ENCODE results near the gene HK3. TPM values are rescaled to one million over a fixed set of nuclear protein-coding genes. Genes with fewer than 3 reads are reported as not detected.

HK3 gene
- 1 to 10 TPM in 1 of 5 donors, under 1 TPM in 4; 0.64 to 1.0 (median 0.74) TPM for polyA plus RNA-seq (ENCODE audit: insufficient read depth in 1 of 5, insufficient read length in 5 of 5, low replicate concordance in 1 of 5)
- long read RNA-seq, donor 1: 0 reads
- long read RNA-seq, donor 2: 0 reads
- long read RNA-seq, donor 3: 0 reads
- long read RNA-seq, donor 4: 0 reads
- long read RNA-seq, donor 5: 0 reads
- long read RNA-seq, donor 6: 0 reads
- long read RNA-seq, donor 7: 0 reads
- long read RNA-seq, donor 8: 0 reads

DNA sequence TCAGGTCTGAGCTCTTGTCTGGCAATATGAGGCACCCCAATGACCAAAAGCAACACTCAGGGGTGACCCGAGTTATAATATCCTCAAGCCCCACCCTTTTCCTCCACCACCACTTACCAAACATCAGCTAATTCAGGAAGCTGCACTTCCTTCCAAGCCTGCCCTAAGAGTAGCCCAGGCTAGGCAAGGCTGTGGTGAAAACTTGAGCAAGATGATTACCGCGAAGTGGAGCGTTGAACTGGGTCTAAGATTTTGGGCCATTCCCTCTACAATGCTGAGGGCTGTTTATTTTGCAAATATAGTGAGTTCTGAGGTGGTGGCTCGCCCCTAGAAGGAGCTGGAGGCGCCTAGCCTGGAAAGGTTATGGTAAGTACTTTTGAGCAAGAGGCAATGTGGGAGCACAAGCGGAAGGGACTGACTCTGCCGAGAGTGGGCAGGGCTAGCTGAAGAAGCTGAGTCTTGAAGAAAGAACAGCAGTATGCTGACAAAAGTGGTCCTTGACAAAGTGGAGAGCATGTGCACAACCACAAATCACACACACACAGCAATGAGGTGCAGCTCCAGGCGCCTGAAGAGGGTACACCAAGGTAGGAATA lies at the start of gene HK3:
Gene HK3 (minus strand): TSS at position 51 of the 596 bp plus-strand sequence. CDS start 3,187 bp downstream, outside the sequence.
- DNase-seq: no peak

DNA sequence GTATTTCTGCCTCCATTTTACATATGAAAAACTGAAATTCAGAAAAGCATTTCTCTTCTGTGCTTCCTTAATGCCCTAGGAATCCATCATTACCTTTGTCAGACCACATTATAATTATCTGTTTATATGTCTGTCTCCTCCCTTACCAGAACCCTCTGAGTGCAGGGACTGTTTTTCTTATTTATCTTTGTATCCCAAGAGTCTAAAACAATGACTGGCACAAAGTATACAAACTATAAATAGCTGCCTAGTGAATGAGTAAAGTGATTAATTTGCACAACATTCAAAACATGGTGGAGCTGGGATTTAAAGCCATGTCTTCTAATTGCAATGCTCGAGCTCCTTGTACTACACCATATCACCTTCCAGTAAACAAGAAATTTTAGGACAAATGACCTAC lies 49.3 kb upstream of the HK3 start:
- DNase-seq: no peak

GRCh38 chr5:176947847-176948246 lies 48.7 kb upstream of the HK3 start:
- no peak for DNase-seq

DNA sequence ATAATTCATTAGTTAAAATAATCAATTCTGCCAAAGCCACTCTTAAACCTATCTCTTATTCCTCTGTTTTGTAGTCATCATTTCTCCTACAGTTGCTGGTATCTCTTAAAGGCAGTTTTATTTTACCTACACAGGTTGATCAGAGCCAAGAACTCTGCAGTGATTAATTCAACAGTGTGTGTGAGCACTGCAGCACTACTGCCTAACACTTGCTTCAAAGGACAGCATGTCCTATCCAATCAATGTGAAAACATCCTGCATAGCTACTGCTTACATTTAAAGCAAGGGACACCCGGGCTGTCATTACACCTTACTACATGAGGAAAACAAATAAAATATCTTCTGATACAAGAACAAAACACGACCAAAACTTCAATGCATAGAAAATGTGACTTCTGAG lies 45.1 kb upstream of the HK3 start:
- no peak for DNase-seq

GRCh38 chr5:176943816-176944215 lies 44.7 kb upstream of the HK3 start:
- DNase-seq: no peak

- no peak for DNase-seq
These were observed 42.8 kb upstream of the HK3 start for GRCh38 chr5:176941951-176942350.

DNA sequence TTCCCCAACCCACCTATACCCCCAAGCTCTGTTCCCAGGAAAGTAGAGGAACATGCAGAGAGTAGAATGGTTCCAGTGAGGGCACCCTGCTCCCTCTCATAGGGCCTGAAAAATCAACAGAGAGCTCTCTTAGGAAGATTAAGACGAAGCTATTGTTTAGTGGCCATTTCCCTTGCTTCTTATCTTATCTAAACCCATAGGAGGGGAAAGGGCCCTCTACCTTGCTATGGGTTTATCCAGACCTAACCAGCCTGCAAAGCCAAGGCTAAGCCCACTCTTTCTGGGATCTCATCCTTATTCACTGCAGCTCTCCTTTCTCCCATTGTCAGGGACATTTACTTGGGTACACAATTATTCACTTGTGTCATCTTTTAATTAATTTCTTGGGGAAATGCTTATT lies 39.3 kb upstream of the HK3 start:
- no peak for DNase-seq

DNA sequence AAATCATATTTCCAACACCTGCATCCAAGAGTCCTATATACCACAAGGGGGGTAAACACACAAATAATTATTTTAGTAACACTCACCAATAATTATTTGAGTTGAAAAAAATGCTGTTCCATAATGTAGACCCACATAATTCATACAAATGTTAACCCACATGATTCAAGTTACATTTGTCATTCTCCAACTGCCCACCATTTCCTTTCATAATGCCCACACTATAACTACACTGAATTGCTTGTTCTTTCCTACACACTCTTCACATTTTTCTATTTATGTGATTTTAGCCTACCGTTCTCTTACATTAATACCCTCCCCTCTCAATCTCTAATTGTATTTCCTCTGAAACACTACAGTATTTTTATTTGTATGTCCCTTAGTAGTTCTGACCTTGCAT lies 35.9 kb upstream of the HK3 start:
- no peak for DNase-seq

GRCh38 chr5:176934309-176934930 lies 35.3 kb upstream of the HK3 start:
- DNase-seq: no peak

DNA sequence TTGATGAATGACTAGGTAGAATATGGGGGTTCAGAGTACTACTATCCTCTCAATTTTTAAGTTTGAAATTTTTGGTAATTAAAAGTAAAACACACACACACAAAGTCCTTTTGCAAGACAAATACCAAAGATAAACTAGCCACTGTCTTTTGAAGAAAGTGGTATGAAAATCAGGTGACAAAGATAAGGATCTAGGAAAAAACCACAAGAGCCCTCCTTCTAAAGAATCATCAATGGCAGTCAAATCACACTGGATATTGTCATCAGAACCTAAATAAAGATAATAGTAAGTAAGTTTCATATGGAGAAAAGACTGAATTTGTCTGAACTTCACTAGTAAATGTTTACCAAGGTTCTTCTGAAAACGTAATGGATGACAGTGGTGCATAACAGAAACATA lies 30.5 kb upstream of the HK3 start:
- DNase-seq: no peak

- DNase-seq: no peak
These were observed 28.4 kb upstream of the HK3 start for GRCh38 chr5:176927562-176927961.

DNA sequence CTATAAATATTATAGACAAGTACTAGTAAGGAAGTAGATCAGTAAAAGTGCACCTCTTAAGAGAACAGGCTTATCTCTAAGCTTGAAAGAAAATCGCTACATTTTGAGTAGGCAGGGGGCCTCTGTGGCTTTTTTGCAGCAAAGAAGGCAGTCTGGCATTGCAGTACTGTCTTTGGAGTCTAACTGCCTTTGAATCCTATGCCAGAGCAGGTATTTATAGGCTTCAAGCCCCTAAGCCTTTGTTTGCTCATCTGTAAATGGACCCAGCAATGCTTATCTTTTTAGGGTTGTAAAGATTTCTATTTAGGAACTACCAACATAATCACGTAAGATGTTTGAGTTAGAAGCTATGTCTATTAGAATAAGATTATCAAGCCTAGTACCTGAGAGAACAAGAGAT lies 23.7 kb upstream of the HK3 start:
- no peak for DNase-seq

DNA sequence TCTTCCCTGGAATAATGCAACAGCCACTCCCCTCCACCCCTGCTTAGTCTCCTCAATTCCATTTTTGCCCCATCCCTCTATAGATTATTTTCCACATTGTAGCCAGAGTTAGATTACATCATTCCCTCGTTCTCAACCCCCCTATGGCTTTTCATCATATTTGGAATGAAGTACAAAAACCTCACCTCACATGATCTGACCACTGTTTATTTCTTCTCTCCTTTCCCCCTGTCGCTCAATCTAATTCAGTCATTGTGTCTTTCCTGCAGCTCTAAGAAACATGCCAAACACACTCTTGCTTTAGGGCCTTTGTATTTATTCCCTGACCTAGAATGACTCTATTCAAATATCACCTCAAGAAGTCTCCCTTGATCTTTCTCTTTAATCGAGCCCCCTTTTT lies 22.6 kb upstream of the HK3 start:
- DNase-seq: no peak

DNA sequence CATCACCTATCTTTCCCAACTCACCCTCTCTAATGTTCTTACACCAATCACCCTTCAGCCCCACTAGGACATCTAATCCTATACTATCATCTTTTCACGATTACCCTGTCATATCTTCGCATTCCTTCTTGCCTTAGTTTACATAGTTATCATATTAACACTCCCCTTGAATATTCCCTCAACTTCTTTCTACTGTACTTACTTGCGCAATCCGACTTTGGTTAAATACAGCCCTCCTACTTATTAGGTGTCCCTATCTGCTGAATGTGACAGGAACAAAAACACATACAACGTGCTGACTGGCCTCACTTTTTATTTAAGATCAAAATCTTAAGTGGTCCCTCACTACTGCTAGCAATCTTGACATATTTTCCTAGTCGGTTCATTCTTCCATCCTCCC lies 19.5 kb upstream of the HK3 start:
- DNase-seq: no peak

GRCh38 chr5:176916337-176916736 lies 17.2 kb upstream of the HK3 start:
- no peak for DNase-seq

DNA sequence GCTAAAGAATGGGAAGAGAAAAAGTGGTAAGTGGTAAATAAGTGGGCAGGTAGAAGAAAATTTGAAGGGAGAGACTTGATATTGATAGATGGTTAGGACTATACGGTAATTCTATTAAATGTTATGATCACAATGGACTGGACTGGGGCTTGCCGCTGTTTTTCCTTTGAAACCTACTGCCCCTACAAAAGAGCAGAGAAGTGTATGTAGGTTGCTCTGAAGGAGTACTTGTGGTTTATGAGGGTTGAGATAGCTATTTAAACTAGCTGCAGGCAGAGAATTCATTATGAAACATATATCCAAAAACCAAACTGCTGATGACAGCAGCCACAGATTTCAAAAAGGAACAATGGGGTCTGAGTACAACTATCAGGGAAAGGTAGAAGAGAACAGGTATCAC lies 16.8 kb upstream of the HK3 start:
- DNase-seq: no peak

DNA sequence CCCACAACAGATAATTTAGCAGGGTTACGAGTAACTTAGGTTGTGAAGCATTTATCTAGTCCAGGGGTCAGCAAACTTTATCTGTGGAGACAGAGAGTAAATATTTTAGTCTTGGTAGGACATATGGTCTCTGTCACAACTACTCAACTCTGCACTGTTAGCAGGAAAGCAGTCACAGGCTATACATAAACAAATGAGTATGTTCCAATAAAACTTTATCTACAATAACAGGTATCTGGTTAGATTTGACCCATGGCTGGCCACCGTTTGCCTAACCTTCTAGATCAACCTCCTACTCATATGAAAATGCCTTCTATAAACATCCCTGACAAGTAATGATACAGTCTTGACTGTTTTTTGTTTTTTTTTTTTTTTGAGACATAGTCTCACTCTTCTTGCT lies 13.0 kb upstream of the HK3 start:
- no peak for DNase-seq

DNA sequence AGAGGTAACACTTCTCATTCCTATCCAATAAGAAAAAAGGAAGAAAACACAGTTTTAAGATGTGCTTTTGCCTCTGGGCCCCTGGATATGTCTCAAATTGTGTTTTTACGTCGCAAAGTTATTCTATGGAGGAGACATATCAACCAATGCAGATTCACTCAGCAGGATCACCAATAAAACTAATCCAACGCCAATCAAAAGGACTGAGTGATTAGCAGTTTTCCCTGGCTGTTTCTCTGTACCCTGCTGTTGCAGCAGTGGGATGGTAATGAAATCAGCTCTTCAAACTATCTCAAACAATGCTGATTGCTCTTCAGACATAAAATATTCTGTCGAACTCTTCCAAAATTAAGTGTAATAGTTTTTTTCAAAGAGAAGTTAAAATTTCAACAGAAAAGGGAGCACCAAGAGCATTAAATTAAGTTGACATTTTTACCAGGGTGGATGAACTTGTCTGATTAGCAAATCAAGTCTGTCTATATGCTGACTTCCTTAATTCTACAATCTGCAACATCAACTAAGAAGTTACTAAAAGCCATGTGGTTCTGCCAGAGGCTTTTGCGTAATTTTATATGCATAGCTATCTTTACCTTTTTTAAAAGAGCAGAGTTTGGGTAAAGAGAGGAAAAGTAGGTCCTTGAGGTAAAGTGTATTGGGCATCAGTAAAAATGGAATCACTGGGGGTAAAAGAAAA lies 9.7 kb upstream of the HK3 start:
- no peak for DNase-seq

DNA sequence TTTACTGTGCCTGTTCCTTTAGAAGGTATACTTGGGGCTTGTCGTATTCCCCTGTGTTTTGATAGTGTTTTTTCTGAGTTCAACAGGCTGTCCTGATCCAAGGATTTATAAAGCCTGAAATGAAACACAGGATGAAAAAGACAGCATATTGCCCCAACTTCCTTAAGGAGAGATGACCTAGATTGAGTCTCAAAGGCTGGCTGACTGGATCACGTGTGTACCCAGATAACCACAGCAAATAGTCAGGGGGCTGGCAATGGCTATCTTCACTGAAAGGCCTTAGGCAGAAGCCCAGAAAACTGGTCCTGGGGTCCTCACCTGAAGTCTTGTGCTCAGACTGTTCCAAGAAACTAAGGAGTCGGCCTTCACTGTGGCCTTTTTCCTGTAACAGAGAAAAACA lies 7.7 kb upstream of the HK3 start:
- DNase-seq: no peak

DNA sequence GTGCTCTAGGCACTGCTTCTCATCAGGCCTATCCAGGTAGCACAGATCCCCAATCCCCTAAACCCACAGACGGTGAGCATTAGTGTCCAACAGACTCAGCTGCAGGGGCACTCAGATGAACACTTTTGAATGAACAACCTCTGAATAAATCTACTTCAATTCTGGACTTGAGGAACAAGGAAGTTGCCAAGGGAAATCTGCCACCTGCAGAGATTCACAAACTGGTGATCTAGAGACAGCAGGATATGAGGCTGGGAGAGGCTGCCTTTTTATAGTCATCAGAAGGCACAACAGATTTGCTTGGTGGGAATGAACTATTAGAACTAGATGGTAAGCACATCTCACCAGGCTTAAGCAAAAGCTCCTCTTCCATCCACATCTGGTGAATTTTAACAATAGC lies 7.0 kb upstream of the HK3 start:
- DNase-seq: no peak

DNA sequence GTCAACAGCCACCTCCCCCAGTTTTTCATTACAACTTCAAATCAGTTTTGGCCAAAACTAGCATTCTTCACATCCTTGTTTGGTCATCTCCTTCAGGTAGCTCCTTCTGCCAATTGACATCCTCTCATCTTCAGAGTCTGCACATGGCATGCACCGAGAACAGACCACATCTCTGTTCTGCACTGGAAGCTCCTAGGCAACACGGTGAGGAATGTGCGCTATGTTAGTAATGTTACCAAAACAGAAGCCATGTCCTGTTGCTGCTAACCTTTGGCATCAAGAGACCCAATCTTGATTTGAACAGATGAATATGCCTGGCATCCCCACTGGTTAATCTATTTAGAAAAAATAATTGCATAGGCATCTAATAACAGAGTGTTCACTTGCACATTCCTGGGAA lies 5.1 kb upstream of the HK3 start:
- DNase-seq: no peak

- DNase-seq: no peak
These were observed 3.9 kb upstream of the HK3 start for GRCh38 chr5:176902911-176903664.

Measured in right lung (tissue), 10 donors.